LNCAP (cell line): Measurements from ENCODE around the gene ATG9B.

Experiments used
- TF ChIP-seq, protein P1 (sequence below): fragments of 450-650 bp; IDR thresholded peaks from 2 replicates; pipeline ENCODE4 v1.5.1; 2017; ENCODE audit warnings: mild to moderate bottlenecking

ATG9B gene

DNA sequence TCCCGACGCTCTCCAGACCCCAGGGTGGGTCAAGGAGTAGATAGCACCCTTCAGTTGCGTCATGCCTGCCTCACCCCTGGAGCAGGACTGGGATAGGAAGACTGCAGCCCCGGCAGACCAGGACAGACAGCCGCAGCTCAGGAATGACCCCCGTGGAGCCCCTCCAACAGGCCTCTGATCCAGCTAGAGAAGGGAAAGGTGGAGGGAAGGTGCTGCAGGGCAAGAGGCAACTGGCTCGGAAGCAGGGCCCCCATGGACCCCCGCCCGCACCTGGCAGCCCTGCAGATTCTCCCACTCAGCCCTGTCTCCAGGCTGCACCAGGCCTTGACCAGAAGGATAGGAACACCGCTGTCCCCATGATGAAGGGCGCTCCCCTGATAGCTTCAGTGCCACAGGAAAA, 53.9 kb downstream of the ATG9B start:
- TF ChIP-seq, protein P1, sequence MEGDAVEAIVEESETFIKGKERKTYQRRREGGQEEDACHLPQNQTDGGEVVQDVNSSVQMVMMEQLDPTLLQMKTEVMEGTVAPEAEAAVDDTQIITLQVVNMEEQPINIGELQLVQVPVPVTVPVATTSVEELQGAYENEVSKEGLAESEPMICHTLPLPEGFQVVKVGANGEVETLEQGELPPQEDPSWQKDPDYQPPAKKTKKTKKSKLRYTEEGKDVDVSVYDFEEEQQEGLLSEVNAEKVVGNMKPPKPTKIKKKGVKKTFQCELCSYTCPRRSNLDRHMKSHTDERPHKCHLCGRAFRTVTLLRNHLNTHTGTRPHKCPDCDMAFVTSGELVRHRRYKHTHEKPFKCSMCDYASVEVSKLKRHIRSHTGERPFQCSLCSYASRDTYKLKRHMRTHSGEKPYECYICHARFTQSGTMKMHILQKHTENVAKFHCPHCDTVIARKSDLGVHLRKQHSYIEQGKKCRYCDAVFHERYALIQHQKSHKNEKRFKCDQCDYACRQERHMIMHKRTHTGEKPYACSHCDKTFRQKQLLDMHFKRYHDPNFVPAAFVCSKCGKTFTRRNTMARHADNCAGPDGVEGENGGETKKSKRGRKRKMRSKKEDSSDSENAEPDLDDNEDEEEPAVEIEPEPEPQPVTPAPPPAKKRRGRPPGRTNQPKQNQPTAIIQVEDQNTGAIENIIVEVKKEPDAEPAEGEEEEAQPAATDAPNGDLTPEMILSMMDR = no peak

DNA sequence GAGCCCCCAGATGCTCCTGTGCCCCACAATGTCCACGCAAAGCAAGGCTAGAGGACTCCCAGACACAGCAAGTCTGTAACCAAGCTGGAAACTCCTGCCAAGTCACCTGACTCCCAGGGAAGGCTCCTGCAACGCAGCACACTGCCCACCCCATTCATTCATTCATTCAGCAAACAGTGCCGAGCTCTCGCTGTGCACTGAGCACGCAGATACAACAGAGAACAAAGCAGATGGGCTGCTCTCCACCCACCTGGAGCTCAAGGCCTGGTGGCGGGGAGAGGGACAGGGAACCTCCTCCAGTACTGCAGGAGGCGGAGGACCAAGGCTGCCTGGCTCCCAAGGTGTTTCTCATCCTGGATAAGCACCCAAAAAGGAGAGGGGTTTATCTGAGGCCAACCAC, 54.8 kb downstream of the ATG9B start:
- TF ChIP-seq, protein P1 = no peak

DNA sequence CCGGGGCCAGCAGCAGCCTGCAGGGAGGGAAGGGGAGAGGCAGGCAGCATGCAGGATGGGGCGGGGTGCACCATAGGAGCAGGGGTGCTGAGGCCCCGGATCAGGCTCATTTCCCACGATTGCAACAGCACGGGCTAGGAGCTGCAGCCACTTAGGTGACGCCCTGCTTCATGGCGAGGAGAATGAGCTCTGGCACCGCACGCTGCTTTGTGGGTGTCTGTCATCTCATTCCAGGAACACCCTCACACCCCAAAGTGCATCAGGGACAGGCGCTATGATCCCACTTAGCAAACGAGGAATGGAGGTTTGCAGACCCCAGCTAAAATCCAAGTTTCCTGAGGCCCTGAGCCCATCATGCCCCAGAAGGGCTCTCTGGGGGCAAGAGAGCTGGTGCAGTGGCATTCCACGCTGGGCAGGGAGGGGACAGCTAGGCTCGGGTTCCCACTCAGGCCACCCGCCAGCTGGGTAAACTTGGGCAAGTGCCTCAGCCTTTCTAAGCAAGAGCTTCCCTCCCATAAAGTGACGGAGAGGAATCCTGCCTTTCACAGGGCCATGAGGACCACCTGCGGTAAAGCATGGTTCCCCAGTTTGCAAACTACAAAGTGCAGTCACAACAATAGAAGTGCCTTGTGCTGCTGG, 55.4 kb downstream of the ATG9B start:
- TF ChIP-seq, protein P1 = no peak

DNA sequence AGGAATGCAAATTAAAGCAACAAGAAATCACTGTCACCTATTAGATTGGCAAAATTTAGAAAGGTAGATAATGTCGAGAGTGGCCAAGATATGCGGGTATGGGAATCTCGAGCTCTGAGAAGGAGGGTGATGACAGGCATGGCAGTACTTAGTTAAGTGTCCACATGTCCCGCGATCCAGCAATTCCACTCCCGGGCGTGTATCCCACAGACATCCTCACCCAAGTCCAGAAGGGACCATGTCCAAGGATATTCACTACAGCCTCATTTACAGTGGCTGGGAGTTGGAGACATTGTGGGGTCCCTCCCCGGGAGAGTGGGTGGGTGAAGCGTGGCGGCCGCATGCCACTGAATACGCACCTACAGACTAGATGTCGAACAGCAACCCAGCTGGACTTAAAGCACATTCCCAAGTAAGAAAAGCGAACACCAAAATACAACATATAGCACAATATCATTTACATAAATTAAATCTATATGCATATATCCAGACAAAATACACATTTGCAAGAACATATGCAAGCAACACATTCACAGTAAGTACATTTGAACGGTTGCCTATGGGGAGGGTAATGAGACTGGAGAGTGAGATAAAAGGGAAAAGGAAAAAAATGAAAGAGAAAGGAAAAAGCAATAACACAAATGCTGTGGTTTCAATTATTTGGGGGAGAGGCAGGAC, 56.1 kb downstream of the ATG9B start:
- TF ChIP-seq, protein P1 = no peak

DNA sequence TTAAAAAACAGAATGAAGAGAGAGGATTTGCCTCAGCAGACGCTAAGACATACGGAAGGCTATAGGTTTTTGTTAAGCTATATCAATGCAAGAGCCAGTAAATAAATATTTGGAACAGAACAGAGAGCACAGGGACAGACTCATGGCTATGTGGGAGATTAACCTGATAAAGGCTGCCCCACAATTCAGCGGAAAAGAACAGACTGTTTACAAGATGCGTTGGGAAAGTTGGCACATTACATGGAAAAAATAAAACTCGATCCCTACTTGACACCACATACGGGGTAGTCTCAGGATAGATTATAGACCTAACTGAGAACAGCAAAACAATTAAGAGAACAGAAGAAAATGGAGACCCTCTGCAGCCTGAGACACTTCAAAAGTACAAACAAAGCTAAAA, 56.9 kb downstream of the ATG9B start:
- TF ChIP-seq, protein P1 = no peak

DNA sequence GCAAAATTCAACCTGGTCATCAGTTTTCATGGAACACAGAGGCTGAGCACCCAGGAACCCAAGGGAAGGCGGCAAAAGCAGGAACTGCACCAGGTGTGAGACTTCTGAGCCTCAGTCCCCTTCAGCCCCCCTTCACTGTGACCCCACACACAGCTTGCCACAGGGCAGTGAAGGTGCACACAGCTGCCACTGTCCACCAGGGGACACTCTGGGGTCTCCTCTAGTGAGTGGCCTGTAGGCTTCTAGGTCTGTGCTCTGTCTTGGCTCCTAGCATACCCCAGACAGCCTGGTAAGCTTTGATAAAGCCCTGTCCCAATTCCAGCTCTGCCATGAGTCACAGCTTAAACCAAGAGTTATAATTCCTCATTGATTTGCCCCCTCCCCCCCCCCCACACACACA, 58.3 kb downstream of the ATG9B start:
- TF ChIP-seq, protein P1 = no peak

DNA sequence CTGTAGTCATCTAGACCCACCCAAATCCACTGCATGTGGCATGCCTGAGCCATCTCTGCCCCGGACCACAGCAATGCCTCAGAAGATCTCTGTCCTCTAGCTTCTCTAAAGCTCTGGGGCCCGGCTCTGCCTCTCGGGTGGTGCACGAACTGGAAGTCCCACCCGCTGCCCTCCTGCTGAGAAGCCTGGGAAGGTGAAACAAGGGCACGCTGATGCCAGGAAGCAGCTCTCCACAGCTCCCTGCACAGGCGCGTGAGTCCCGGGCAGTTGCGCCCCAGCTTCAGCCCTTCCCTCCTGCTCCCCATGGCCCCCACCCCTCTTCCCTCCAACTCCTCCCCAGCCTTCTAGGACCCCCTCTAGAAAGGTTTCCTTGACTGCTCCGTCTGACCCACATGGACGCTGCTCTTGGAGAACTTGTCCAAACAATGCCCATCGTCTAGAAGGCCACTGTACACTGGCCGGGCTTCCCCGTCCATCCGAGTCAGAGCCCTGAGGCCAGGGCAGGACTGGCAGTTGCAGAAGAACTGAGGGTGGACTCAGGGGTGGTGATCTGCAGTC, 58.9 kb downstream of the ATG9B start:
- TF ChIP-seq, protein P1 = no peak
